Loucy (cell line): Measurements from ENCODE around the gene RAD51B.

Source experiments
- H2AFZ ChIP-seq: fragments of 200-600 bp; sonication (generic); 2 replicates; pipeline ENCODE4 v1.6.0; 2016; ENCODE audit warnings: antibody characterized with exemption, mild to moderate bottlenecking, low read length, moderate library complexity
- H3F3A ChIP-seq: fragments of 200-600 bp; 2 replicates; pipeline ENCODE4 v1.6.0; 2016; ENCODE audit warnings: antibody characterized with exemption, low read depth, mild to moderate bottlenecking
- H3K27me3 ChIP-seq: fragments of 200-600 bp; sonication (generic); 2 replicates; pipeline ENCODE4 v1.6.1; 2014; ENCODE audit warnings: low read length, mild to moderate bottlenecking; ENCODE audit not compliant: insufficient read depth, poor library complexity, severe bottlenecking
- H3K36me3 ChIP-seq: fragments of 200-600 bp; sonication (generic); 2 replicates; pipeline ENCODE4 v1.6.1; 2016; ENCODE audit warnings: low read length; ENCODE audit not compliant: insufficient read depth
- H3K4me1 ChIP-seq: fragments of 200-600 bp; sonication (generic); 2 replicates; pipeline ENCODE4 v1.5.1; 2014; ENCODE audit warnings: low read length, mild to moderate bottlenecking; ENCODE audit not compliant: insufficient read depth, poor library complexity, severe bottlenecking
- H3K4me2 ChIP-seq: fragments of 200-600 bp; sonication (generic); 2 replicates; pipeline ENCODE4 v1.6.0; 2014; ENCODE audit warnings: antibody characterized with exemption, low read length, low read depth, mild to moderate bottlenecking; ENCODE audit not compliant: poor library complexity, severe bottlenecking
- H3K4me3 ChIP-seq: fragments of 200-600 bp; sonication (generic); 2 replicates; pipeline ENCODE4 v1.5.1; 2014; ENCODE audit warnings: low read length, mild to moderate bottlenecking, mixed read lengths; ENCODE audit not compliant: poor library complexity, severe bottlenecking
- H3K79me2 ChIP-seq: fragments of 200-600 bp; sonication (generic); 2 replicates; pipeline ENCODE4 v1.6.1; 2014; ENCODE audit warnings: low read length; ENCODE audit not compliant: insufficient read depth
- H3K9ac ChIP-seq: fragments of 200-600 bp; sonication (generic); 2 replicates; pipeline ENCODE4 v1.6.0; 2014; ENCODE audit warnings: mild to moderate bottlenecking, low read depth, low read length, moderate library complexity; ENCODE audit not compliant: poor library complexity, severe bottlenecking
- H3K9me2 ChIP-seq: fragments of 200-600 bp; sonication (generic); replicated peaks from 2 replicates; pipeline ENCODE4 v1.6.1; 2016; ENCODE audit warnings: low read depth, low read length, mixed read lengths
- H3K9me3 ChIP-seq: fragments of 200-600 bp; sonication (generic); 2 replicates; pipeline ENCODE4 v1.6.1; 2014; ENCODE audit warnings: mild to moderate bottlenecking, antibody characterized with exemption, low read length, low read depth; ENCODE audit not compliant: insufficient read depth
- H4K20me1 ChIP-seq: fragments of 200-600 bp; sonication (generic); 2 replicates; pipeline ENCODE4 v1.6.0; 2014; ENCODE audit warnings: antibody characterized with exemption, low read length, mild to moderate bottlenecking; ENCODE audit not compliant: insufficient read depth, poor library complexity, severe bottlenecking
- CTCF ChIP-seq: fragments of 200-600 bp; sonication (generic); conservative IDR thresholded peaks from 2 replicates; pipeline ENCODE4 v1.5.1; 2014; ENCODE audit warnings: mild to moderate bottlenecking, antibody characterized with exemption, low read length
- EZH2phosphoT487 ChIP-seq: fragments of 200-600 bp; IDR thresholded peaks from 2 replicates; pipeline ENCODE4 v1.6.1; 2018; ENCODE audit warnings: antibody characterized with exemption, mild to moderate bottlenecking, moderate library complexity, borderline replicate concordance

The RAD51B gene

DNA sequence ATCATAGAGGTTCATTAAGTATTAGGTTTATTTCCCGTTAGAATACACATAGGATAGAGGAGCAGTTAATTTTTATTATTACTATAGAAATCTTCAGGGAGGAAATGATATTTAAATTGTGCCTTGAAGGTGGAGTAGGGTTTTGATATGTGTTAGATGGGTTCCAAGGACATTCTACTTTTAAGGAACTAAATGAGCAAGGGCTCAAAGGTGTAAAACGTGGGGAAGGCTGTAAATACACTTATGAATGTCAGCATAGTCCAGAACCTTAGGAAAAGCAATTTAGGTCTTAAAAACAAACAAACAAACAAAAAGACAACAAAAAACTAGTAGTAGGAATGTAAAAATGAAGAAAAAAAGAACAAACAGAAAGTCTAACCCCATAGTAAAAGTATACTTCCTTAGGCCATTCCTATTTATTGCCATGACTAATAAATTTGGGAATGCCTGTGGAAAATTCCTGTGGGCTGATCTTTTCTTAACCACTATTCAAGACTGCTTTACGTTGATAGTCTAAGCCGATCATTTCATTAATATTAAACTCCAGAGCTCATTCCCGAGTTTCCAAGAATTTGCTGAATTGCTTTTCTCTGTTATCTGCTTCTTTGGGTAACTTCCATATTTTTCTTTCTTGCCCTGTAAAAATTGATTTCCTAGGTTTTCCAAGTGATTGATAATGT, 180.3 kb downstream of the RAD51B start:
- no peak overlapping the region for H3K4me2 ChIP-seq
- no peaks in the 10 kb centered on the region for H3K36me3 ChIP-seq
- no peaks in the 10 kb centered on the region for H4K20me1 ChIP-seq
- H3K9me2 ChIP-seq, result no peaks in the 10 kb centered on the region
- TF ChIP-seq CTCF (no peak), EZH2phosphoT487 (no peak)
- no peaks in the 10 kb centered on the region for H3K9me3 ChIP-seq
- H3F3A ChIP-seq, result no peaks in the 10 kb centered on the region
- no peaks in the 10 kb centered on the region for H3K4me1 ChIP-seq
- H3K79me2 ChIP-seq, result no peaks in the 10 kb centered on the region
- no peak overlapping the region for H3K9ac ChIP-seq
- no peaks in the 10 kb centered on the region for H3K27me3 ChIP-seq
- H3K4me3 ChIP-seq, result no peak overlapping the region
- H2AFZ ChIP-seq, result no peak overlapping the region

GRCh38 chr14:68000511-68000910, 180.9 kb downstream of the RAD51B start:
- Histone ChIP-seq H3K4me2 (no peak overlapping the region), H3F3A (no peaks in the 10 kb centered on the region), H3K27me3 (no peaks in the 10 kb centered on the region), H2AFZ (no peak overlapping the region), H3K4me3 (no peak overlapping the region), H3K9ac (no peak overlapping the region), H3K4me1 (no peaks in the 10 kb centered on the region), H3K36me3 (no peaks in the 10 kb centered on the region), H3K9me3 (no peaks in the 10 kb centered on the region), H3K79me2 (no peaks in the 10 kb centered on the region), H4K20me1 (no peaks in the 10 kb centered on the region), H3K9me2 (no peaks in the 10 kb centered on the region)
- no peak for TF ChIP-seq EZH2phosphoT487
- no peak for TF ChIP-seq CTCF

DNA sequence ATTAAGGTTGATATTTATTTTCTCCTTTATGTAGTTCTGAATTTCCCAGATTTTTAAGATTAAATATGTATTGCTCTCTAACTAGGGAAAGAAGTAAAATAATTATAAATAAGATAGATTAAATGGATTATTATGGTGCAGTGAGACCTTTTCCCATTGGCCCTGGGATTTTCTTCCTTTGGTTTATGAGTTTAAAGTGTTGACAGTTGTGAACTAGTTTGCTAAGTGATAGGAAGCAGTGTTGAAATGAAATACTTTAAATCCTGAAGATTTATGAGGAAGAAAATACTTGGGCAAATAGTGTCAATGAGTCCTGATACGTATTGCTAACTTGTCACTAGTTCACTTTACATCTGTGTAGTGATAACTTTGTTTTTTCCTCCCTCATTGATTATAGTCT, 188.9 kb downstream of the RAD51B start:
- Histone ChIP-seq H3F3A (no peaks in the 10 kb centered on the region), H3K36me3 (no peaks in the 10 kb centered on the region)
- TF ChIP-seq CTCF (no peak), EZH2phosphoT487 (no peak)

More for the DNA sequence above, 188.9 kb downstream of the RAD51B start:
- H3K79me2 ChIP-seq, result no peaks in the 10 kb centered on the region
- no peaks in the 10 kb centered on the region for H3K9me3 ChIP-seq
- no peak overlapping the region for H3K9ac ChIP-seq
- no peaks in the 10 kb centered on the region for H4K20me1 ChIP-seq
- H3K4me3 ChIP-seq, result no peak overlapping the region
- H2AFZ ChIP-seq, result no peak overlapping the region
- no peak overlapping the region for H3K4me2 ChIP-seq
- no peaks in the 10 kb centered on the region for H3K4me1 ChIP-seq
- no peaks in the 10 kb centered on the region for H3K27me3 ChIP-seq
- H3K9me2 ChIP-seq, result no peaks in the 10 kb centered on the region
